GM19463 (cell line): ENCODE results near the gene CDH13.

Source experiments
- ATAC-seq: cut with Tn5 transposase; IDR thresholded peaks from one replicate; pipeline ENCODE4 v1.9.1; 2021; ENCODE audit warnings: mild to moderate bottlenecking, moderate library complexity; ENCODE audit not compliant: unreplicated experiment

Gene CDH13

GRCh38 chr16:82649766-82650165 lies 23.0 kb downstream of the CDH13 start:
- no peak for ATAC-seq

GRCh38 chr16:82650804-82651203 lies 24.0 kb downstream of the CDH13 start:
- ATAC-seq, result no peak

- ATAC-seq, result peak; percentile 37
These were observed 25.3 kb downstream of the CDH13 start for GRCh38 chr16:82651921-82652601.

GRCh38 chr16:82652826-82653225 lies 26.1 kb downstream of the CDH13 start:
- no peak for ATAC-seq

DNA sequence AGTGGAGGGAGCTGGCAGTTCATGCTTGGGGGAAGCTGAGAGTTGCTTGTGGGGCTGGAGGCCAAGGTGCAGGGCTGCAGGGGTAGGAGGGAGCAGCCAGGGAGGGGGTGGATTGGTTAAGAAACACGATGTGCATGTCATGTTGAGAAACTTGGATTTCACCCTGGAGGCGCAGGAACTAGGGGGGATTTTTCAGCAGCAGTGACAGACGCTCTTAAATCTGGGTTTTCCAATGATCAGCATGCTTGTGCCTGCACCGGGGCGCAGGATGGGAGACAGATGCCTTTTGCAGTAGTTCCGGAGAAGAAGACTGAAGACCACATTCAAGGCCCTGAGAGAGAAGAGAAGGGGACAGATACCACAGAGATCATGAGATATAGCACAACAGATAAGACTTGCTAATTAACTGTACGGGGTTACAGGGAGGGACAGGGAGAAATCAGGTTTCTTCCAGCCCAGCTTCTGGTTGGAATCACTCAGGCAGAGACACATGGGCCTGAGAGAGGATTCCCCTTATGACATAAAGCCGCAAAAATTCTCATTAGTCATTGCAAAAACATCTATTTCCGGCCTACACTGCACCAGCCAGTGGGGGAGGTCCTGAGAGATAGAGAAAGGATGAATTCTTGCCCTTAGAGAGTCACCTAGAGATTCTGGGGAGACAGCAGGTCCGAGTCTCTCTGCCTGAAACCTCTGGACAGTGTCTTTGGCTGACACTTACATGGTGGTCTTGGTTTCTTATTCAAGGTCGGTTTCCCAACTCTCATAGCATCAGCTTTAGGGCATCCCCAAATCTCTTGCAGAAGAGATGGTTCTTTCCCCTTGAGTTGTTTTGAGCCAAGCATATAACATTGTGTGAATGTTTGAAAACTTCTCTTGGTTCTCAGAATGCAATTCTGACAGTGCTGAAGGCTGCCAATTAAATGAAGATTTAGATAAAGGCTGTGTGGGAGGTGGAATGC lies 27.1 kb downstream of the CDH13 start:
- peak; percentile 70 for ATAC-seq

- ATAC-seq, result peak; percentile 28
These were observed 28.4 kb downstream of the CDH13 start for GRCh38 chr16:82655072-82655714.

- no peak for ATAC-seq
These were observed 29.1 kb downstream of the CDH13 start for GRCh38 chr16:82655720-82656490.

DNA sequence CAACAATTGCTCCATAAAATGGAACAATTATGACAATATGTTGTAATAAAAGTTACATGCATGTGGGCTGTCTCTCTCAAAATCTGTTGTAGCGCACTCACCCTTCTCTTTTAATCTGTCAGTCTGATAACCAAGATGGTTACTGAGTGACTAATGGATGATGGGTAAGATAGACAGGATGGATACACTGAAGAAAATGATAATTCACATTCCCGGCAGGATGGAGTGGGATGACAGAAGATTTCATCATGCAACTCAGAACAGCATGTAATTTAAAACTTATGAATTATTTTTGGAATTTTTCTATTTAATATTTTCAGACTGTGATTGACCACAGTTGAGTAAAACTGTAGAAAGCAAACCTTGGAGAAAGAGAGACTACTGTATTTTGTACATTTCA lies 30.5 kb downstream of the CDH13 start:
- ATAC-seq, result no peak

GRCh38 chr16:82657786-82658185 lies 31.0 kb downstream of the CDH13 start:
- ATAC-seq, result no peak

DNA sequence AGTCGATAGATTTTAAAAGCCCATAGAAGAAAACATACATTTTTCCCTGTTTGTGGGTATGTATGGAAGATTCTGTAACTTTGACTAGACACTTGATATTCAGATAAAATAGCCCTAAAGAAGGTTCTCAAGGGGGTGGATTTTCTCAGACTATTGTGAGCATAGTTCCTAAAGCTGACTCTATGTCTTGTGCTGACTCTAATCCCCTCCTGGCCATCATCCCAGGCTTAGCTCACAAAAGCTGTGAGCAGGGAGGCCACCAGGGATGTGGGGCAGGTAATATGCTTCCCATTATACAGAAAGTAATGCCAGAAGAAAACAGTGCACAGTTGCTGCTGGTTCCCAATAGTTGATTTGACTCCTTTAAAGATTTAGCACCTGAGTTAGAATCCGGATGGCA lies 32.0 kb downstream of the CDH13 start:
- no peak for ATAC-seq

- no peak for ATAC-seq
These were observed 33.4 kb downstream of the CDH13 start for GRCh38 chr16:82660075-82660645.

- ATAC-seq, result no peak
These were observed 34.2 kb downstream of the CDH13 start for GRCh38 chr16:82660966-82661365.

DNA sequence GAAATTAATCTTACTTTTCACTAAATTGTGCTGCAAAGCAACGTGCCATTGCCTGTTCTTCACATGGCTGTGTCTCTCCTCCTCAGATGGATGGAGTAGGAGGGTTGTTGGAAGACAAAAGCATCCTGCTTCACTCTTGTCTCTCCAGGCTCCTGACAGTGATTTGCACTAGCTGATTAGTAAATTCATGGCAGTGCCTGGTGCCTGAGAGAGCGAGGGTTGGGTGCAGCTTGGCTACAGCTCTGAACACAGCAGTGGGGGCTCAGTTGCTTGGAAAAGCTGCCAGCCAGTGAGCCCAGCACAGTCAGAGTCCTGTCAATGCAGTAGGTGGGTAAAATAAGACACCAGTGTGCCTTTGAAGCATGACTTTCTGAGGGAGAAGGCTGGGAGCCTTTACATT lies 37.4 kb downstream of the CDH13 start:
- no peak for ATAC-seq

GRCh38 chr16:82665025-82665424 lies 38.3 kb downstream of the CDH13 start:
- no peak for ATAC-seq

- no peak for ATAC-seq
These were observed 40.7 kb downstream of the CDH13 start for GRCh38 chr16:82667437-82667836.

DNA sequence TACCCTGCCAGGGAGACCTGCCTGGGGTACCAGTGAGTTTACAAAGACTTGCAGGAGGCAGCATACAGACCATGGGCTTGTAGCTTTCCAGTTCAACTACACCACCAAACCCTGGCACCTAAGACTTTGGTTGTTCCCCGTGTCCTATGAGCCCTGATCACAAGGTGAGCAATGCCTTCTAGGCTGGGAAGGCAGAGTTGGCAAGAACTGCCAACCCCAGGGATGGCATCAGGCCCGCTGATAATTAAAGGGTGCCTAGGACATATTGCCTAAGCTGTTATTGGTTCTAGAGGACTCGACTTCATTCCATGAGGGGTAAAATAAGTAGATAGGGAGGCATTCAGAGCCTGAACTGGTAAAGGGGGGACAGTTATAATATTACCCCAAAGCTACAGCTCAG lies 41.3 kb downstream of the CDH13 start:
- ATAC-seq, result no peak

DNA sequence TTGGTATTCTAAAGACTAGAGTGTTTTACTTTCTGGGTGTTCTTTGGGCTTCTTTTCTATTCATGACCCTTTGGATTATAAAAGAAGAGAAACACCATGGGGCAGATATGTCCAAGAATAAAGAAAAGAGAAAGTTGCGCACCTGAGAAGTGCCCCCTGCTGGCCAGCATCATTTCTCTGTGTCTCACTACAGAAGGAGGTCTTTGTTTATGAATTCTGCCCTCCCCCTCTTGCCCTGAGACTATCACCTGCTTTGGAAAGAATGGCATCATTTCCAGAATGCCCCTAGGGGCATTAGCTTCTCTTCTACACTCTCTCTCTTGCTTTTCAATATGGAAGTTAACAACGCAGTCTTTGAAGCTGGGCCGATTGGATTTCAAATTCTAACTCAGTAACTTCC lies 45.0 kb downstream of the CDH13 start:
- no peak for ATAC-seq

- ATAC-seq, result no peak
These were observed 45.9 kb downstream of the CDH13 start for GRCh38 chr16:82672676-82673075.

GRCh38 chr16:82675300-82675699 lies 48.5 kb downstream of the CDH13 start:
- no peak for ATAC-seq

DNA sequence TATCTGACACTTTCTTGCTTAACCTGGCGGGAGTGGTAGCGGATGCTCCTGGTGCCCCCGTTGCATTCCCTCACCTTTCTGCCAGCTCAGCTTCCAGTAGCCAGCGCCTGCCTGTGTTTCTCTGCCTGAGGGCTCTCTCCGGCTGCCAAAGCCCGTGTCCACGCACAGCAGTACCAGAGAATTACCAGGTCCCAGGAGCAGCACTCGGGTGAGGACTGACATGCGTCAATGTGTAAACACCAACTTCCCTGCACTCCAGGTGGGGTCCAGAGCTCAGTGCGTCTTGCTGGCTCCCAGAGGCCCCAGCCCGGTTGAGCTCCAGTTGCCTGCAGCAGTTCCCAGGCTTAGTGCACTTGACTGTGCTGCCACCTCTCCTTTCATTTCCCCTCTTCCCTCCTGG lies 54.8 kb downstream of the CDH13 start:
- ATAC-seq, result no peak

- no peak for ATAC-seq
These were observed 56.0 kb downstream of the CDH13 start for GRCh38 chr16:82682767-82683166.
